PFSK-1 (cell line): ENCODE data around the gene DMRTA2.

Experiments used
- POLR2AphosphoS5 ChIP-seq: IDR thresholded peaks from 2 replicates; pipeline ENCODE4 v1.6.1; 2012; ENCODE audit warnings: low read depth, mild to moderate bottlenecking, control low read depth, low read length, moderate library complexity
- REST ChIP-seq, 2 experiments: IDR thresholded peaks; 2 replicates each; pipeline versions ENCODE4 v1.6.1 to v1.8.0; 2011 to 2012; ENCODE audit warnings: low read depth in 2 of 2, low read length in 2 of 2, control low read depth in 1 of 2, inconsistent platforms in 1 of 2, mild to moderate bottlenecking in 1 of 2, moderate library complexity in 1 of 2; ENCODE audit not compliant: insufficient read depth in 1 of 2
- TAF1 ChIP-seq: IDR thresholded peaks from 2 replicates; pipeline ENCODE4 v1.6.1; 2012; ENCODE audit warnings: low read length, control low read depth, borderline replicate concordance; ENCODE audit not compliant: insufficient read depth

- TF ChIP-seq POLR2AphosphoS5 = no peak
- no peak for TF ChIP-seq REST (IDR thresholded peaks at IDR 0.05; ENCODE audit: insufficient read depth in 1 of 2, low read depth in 2 of 2, low read length in 2 of 2)
- no peak for TF ChIP-seq TAF1
Observed at GRCh38 chr1:50415235-50416149, 7.8 kb downstream of the DMRTA2 start.
